GM18526 (cell line): ENCODE measurements around the gene PIGR.

Source experiments
- POLR2A ChIP-seq: IDR thresholded peaks from 3 replicates; pipeline ENCODE4 v1.6.1; 2011; ENCODE audit not compliant: insufficient read length; ENCODE audit errors: extremely low read depth

The PIGR gene

GRCh38 chr1:206893380-206893779 lies 52.9 kb downstream of the PIGR start:
- TF ChIP-seq POLR2A: no peak

GRCh38 chr1:206892351-206892984 lies 53.8 kb downstream of the PIGR start:
- no peak for TF ChIP-seq POLR2A

DNA sequence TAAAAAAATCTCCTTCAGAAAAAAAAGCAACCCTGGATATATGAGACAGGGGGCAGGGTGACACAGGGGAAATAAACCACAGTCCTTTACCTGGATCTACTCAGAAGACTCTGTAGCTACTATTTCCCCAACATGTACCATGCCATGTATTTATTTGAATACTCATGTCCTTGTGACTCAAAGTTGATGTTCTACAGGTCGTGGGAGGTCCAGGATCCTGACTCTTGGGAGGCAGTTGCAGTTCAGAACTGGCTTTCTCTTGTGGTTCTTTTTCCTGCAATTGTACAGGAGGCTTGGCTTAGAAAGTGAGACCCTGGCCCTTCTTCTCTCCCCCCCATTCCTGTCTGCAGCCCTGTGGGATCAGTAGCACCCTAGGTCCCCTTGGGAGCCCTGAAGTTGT lies 54.9 kb downstream of the PIGR start:
- no peak for TF ChIP-seq POLR2A

GRCh38 chr1:206890125-206891060 lies 55.9 kb downstream of the PIGR start:
- no peak for TF ChIP-seq POLR2A

DNA sequence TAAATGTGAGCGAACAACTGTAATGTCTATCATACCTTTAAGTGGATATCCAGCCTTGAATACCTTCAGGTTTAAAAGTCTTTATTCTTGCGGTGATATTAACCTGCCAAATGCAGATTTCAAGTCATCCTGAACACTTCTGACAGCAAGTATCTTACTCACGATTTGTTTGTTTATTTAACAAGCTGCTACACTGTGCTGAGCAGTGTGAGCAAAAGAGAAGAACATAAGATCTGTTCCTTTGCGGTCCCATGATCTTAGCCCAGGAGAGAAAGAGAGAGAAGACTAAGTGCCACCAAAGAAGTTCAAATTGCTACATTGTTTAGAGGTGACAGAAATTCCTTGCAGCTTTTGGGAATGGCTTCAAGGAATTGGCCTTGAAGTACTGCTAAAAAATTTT lies 58.6 kb downstream of the PIGR start:
- TF ChIP-seq POLR2A: no peak

- no peak for TF ChIP-seq POLR2A
Measured at GRCh38 chr1:206886831-206887230, 59.4 kb downstream of the PIGR start.

DNA sequence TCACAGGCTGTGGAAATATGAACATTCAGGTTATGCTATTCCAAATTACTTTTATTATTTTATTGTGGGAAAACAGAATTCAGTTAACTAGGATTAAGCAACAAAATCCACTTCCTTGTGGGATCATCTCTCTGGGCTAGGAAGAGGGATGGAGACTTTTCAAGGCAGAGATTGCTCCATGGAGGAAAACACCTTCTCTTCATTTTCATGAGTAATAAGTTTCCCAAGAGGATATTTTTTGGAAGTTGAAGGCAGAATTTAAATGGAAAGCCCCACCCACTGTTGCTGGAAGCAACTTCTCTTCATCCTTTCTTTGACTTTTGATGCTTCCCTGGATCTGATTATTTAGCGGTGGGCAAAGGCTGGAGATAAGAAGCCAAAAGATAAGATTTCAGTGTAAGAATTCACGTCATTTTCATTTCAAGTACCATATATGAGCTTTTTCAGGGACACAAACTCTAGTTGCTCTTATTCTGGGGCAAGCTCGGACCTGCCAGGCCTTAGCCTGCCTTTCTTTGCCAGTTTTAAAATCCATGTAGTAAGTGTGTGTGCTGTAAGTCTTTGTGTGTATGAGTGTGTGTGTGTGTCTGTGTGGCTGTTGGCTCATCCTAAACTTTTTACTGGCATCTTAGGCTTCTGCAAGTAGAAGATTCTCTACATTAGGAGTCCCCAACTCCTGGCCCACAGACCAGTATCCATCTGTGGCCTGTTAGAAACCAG lies 60.8 kb downstream of the PIGR start:
- TF ChIP-seq POLR2A: no peak

DNA sequence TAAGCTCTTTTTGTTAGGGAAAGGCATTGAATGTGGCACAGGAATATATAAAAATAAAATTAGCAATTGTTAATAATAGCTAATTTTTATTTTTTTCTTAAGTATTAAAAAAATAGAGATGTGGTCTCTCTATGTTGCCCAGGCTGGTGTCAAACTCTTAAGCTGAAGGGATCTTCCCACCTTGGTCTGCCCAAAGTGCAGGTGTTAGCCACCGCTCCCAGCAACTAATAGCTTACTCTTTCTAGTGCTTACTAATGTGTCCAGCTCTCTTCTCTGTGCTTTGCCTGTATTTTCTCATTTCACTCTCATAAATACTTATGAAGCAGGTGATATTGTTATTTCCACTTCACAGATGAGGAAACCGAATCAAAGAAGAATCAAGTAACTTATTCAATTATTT lies 62.4 kb downstream of the PIGR start:
- no peak for TF ChIP-seq POLR2A

GRCh38 chr1:206883160-206883559 lies 63.1 kb downstream of the PIGR start:
- no peak for TF ChIP-seq POLR2A

DNA sequence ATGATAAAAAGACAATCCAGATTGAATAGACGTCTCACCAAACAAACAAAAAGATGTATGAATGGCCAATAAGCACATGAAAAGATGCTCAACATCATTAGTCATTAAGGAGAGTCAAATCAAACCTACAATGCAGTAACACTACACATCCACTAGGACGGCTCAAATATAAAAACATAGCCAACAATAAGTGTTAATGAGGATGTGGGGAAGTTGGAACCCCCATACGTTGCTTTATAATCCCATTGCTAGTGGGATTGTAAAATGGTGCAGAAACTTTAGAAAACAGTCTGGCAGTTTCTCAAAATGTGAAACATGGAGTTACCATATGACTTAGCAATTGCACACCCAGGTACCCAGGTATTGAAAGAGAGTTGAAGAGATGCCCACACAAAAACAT lies 63.7 kb downstream of the PIGR start:
- no peak for TF ChIP-seq POLR2A

DNA sequence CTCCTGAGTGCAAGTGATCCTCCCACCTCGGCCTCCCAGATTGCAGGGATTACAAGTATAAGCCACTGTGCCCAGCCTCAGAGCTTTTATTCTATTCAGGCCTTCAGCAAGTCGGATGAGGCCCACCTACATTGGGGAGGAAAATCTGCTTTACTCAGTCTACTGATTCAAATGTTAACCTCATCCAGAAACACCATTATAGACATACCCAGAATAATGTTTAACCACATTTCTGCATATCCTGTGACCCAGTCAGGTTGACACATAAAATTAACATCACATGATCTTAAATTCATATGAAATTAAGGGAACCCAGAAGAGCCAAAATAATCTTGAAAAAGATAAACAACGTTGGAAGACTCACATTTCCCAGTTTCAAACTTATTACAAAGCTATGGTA lies 66.0 kb downstream of the PIGR start:
- no peak for TF ChIP-seq POLR2A
